Colon (tissue), 2 donors: ENCODE measurements around the gene AP2B1.
"Not testable (repeated sequence)": the region's sequence is repeated elsewhere in the genome, so short reads cannot be mapped to it uniquely, and the experiment has no call there.

ENCODE experiments used
- FAIRE-seq: peaks from 2 replicates; lab custom pipeline; 2012; peaks lifted over from hg19 to GRCh38; lab: Jason Lieb, UNC
- donor health status: control.
- donor health status: control.

The AP2B1 gene

GRCh38 chr17:35587074-35587961, at the start of gene AP2B1:
TSS of gene AP2B1 (plus strand) at chr17:35587322. CDS start at chr17:35594031, 6,709 bp downstream.
- no peak for FAIRE-seq

- no peak for FAIRE-seq
These were observed 49.5 kb upstream of the AP2B1 start, which contains the start of gene SLFN12L for GRCh38 chr17:35537601-35538141. TSS of gene SLFN12L (minus strand) at chr17:35537678. CDS start at chr17:35522364, 15,314 bp downstream.

GRCh38 chr17:35539659-35540026, 47.5 kb upstream of the AP2B1 start:
- no peak for FAIRE-seq

DNA sequence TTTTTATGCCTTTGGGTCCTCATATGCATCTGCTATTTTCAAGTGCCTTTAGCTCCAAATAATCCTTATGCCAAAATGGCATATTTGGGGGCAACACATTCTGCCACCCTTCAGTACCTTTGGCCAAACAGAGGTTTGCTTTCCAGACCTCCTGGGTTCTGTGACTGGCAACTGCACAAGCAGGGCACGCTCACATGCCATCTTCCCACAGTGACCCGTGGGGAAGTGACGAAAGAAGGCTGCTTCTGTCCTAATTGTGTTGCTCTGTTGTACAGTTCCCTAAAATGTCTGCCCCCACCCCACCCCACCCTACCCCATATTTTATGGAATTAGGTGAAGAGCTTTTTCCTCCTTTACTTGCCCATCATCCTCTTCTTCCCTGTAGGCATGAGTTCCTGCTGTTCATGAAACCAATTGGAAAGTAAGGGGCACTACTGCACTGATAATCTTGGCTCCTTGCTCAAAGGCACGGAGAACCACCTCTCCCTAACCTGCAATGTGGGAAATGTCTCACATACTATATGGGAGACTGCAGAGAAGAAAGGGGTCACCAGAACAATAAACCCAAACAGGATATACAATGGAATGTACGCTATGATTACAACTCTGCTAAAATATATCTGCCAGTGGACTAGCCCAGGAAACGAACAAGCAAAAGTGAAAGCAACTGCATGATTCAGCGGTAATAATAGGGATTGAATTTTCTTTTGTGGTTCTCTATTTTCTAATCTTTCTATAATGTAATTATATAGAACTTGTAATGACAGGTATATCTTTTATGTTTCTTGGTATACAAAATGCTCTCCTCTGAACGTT, 46.3 kb upstream of the AP2B1 start:
- FAIRE-seq: peak; percentile 70

GRCh38 chr17:35541434-35541833, 45.7 kb upstream of the AP2B1 start:
- no peak for FAIRE-seq

- FAIRE-seq: no peak
These were observed 44.1 kb upstream of the AP2B1 start for GRCh38 chr17:35542990-35543389.

DNA sequence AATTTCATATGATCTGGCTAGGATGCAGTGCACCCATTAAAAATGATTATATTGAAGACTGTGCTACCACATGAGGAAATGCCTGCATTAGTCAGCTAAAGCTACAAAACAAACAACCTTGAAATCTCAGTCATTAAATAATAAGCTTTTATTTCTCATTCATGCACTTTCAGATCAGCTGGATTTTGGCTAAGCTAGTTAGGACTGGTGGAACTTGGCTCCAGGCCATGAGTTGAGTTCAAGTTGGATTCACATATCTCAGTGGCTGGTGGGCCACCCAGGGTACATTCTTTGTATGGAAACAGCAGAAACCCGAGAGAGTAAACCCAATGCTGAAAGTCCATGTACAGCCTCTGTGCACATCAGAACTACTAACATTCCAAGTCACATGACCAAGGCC, 43.3 kb upstream of the AP2B1 start:
- no peak for FAIRE-seq

- no peak for FAIRE-seq
These were observed 42.0 kb upstream of the AP2B1 start for GRCh38 chr17:35545150-35545549.

DNA sequence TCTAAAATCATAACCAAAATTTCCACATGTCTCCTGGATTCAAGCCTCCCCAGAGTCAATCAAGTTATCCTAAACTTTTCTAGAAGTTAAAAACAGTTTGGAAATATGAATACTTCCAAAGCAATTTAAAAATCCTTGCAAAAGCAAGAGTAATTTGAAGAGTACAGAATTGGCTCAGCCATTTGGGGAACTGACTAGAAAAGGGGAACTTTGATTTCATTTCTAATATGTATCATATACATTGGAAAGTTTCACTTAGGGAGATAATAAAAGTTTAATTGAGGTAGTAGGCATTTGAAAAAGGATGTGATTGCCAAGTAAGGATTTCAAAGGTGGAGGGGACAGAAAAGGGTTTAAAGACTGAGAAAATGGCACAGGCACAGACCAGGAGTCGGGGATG, 40.6 kb upstream of the AP2B1 start:
- no peak for FAIRE-seq

GRCh38 chr17:35548208-35548810, 38.8 kb upstream of the AP2B1 start:
- no peak for FAIRE-seq

- FAIRE-seq: no peak
These were observed 38.1 kb upstream of the AP2B1 start for GRCh38 chr17:35548978-35549377.

- no peak for FAIRE-seq
These were observed 33.8 kb upstream of the AP2B1 start for GRCh38 chr17:35553310-35553709.

- no peak for FAIRE-seq
These were observed 32.5 kb upstream of the AP2B1 start for GRCh38 chr17:35554668-35555067.

- FAIRE-seq: no peak
These were observed 31.4 kb upstream of the AP2B1 start for GRCh38 chr17:35555691-35556090.

DNA sequence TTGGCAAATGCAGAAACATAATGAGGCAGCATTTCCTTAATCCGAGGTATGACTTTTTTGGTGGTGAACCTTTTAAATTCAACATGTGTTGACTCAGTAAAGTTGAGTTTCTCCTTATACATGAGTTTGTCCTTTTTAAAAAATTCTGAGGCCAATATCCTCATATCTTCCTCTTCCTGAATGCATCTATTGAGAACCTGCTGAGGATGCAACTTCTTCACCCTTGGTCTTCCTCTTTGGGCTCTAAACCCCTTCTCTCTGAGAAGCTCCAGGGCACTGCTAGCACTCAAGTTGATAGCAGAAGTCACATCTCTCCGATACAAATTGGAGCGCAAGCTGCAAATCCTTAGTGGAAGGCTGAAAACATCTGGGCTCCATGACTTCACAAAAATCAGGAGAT, 29.8 kb upstream of the AP2B1 start:
- FAIRE-seq: no peak

GRCh38 chr17:35559495-35560210, 27.5 kb upstream of the AP2B1 start:
- no peak for FAIRE-seq

- FAIRE-seq: no peak
These were observed 26.4 kb upstream of the AP2B1 start, which contains the start of gene SLFN14 for GRCh38 chr17:35560703-35561102. TSS of gene SLFN14 (minus strand) at chr17:35560819. CDS start at chr17:35558062, 2,757 bp downstream.

- FAIRE-seq: not testable (repeated sequence)
These were observed 23.9 kb upstream of the AP2B1 start for GRCh38 chr17:35563181-35563580.

DNA sequence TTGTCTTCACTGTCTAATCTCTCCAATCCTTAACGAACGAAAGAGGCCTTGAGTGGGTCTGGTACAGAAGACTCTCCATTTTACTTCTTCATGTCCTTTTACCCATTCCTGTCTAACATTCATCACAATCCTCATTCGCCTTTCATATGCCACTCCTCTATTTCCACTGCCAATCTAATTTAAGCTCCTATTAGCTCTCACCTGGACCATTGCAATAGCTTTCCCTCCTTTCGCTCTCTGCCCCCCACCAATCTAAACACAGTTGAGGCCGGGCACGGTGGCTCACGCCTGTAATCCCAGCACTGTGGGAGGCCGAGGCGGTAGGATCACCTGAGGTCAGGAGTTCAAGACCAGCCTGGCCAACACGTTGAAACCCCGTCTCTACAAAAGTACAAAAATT, 20.2 kb upstream of the AP2B1 start:
- no peak for FAIRE-seq

GRCh38 chr17:35568561-35568960, 18.6 kb upstream of the AP2B1 start:
- no peak for FAIRE-seq

- no peak for FAIRE-seq
These were observed 17.7 kb upstream of the AP2B1 start for GRCh38 chr17:35569405-35569804.

- FAIRE-seq: no peak
These were observed 11.4 kb upstream of the AP2B1 start for GRCh38 chr17:35575759-35576158.
